ENCODE data around the gene TRUB2. TPM values are rescaled to one million over a fixed set of nuclear protein-coding genes. Genes with fewer than 3 reads are reported as not detected.
"Not testable (repeated sequence)": the region's sequence is repeated elsewhere in the genome, so short reads cannot be mapped to it uniquely, and the experiment has no call there.

TRUB2 gene
- total RNA-seq, 1 donor from 2014 or later = 41.4 TPM

DNA sequence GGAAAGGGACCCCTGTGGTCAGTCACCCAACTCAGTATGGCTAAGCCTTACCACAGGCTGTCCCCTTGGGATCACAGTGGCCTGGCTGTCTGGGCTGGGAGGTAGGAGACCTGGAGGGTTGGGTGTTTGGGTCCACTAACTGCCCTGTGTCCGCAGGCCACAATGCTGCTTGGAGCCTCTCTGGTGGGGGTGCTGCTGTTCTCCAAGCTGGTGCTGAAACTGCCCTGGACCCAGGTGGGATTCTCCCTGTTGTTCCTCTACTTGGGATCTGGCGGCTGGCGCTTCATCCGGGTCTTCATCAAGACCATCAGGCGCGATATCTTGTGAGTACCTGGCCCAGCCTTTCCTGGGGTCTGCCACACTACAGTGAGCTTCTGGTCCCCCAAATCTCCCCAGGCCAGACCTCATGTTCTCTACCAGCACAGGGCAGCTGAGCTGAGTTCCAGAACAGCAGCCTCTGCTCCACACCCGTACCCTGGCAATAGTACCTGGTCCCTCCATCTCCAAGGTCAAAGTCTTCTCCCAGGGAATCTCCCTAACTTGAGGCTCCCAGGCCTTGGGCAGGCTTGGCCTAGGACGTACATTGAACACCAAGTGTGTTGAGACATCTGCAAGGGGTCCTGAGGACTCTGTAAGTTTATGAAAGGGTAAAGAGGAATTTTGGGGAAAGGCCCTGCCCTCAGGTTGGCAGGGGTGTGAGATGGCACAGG, 20.9 kb upstream of the TRUB2 start:
- intact Hi-C loops (cut with micrococcal nuclease) = no loop called here
- DNase-seq = no peak
- no peak for ATAC-seq

DNA sequence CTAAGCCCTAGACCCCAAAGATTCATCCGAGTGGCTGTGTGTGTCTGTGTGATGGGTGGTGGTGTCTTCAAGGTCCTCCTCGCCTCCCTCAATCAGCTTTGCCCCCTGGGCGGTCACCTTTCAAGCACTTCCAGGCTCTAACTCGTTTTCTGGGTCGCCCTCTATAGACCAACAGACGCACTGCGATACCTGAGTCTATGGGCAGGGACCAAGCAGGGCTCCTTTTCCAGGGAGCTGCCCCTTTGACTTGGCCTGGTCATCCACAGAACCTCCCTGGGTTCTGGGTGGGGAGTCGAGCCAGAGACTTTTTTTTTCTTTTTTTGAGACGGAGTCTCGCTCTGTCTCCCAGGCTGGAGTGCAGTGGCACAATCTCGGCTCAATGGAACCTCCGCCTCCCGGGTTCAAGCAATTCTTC, 19.2 kb upstream of the TRUB2 start:
- DNase-seq = peak; percentile 54
- intact Hi-C loops (cut with micrococcal nuclease) = no loop called here
- ATAC-seq = peak; percentile 78

DNA sequence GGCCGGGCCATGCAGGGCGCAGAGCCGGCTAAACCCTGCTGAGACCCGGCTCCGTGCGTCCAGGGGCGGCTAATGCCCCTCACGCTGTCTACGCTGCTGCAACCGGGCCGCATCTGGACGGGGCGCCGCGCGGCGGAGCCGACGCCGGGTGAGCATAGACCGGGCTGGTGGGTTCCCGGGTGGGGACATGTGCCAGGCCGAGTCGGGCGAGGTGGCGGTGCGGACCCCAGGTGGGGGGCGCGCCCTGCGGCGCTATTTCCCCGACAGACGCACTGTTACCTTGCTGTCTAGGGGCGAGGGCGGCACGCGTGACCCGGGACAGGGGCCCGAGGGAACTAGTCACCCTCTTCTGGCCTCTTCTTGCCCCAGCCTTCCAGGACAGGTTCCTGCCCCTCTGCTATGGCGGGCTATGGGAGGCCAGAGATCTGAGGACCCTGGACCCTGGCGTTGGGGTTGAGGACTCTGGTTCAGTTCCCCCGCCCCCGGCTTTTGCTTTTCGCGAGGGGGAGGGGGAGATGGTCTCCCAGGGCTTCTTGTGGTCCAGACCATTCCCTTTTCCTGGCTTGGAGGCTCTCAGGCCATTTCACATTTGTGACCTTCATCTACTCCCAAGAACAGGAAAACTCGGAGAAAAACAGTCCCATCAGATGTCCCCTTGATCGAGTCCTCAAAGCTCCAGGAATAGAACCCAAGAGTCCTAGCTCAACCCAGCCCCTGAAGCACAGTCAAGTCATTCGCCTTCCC, 18.6 kb upstream of the TRUB2 start:
- DNase-seq (no peak), ATAC-seq (peak; percentile 23)
- intact Hi-C loops (cut with micrococcal nuclease) = no loop called here

DNA sequence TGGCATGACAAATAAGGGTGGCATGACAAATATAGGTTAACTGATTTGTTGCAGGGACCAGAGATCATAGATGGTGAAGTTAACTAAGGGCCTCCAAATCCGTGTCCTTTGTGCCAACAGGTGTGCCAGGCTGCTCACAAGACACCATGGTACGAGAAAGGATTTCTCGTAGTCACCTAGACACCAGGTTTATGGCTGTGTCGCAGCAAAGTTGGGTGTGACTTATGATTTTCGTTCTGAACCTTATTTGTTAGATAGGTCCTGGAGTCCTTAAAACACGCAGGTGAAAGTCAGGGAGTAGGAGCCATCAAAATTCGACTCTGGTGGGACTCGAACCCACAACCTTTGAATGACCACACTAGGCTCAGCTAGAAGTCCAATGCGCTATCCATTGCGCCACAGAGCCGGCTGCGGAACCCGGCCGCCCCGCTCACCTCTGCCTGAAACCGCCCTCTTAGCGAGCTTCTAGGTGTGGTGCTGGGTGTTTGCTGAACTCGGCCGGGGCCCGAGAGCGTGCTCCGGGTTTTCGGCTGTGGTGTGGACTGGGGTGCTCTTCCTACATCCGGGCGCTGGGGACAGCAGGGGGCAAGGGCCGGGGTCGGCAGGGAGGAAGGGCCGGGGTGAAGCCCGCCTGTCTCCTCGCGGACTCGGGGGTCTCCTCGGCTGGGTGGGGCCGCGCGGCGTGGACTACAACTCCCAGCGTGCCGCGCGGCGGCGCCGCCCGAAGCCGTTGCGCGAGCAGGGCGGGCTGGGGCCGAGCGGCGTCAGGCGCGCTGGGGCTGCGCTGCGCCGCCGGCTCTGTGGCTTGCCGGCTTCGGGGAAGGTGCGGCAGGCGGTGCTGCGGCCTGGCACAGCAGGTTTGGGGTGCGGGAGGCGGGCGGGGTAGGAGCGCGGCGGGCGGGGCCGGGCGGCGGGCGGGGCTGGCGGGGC, 17.8 kb upstream of the TRUB2 start, which contains the start of gene SLC27A4:
Gene SLC27A4, plus strand, starts transcription at position 767 of the 930 bp plus-strand sequence. CDS start 2,606 bp downstream, outside the sequence.
- intact Hi-C loops (cut with micrococcal nuclease) = no loop called here
- ATAC-seq (peak; percentile 92), DNase-seq (peak; percentile 88)

DNA sequence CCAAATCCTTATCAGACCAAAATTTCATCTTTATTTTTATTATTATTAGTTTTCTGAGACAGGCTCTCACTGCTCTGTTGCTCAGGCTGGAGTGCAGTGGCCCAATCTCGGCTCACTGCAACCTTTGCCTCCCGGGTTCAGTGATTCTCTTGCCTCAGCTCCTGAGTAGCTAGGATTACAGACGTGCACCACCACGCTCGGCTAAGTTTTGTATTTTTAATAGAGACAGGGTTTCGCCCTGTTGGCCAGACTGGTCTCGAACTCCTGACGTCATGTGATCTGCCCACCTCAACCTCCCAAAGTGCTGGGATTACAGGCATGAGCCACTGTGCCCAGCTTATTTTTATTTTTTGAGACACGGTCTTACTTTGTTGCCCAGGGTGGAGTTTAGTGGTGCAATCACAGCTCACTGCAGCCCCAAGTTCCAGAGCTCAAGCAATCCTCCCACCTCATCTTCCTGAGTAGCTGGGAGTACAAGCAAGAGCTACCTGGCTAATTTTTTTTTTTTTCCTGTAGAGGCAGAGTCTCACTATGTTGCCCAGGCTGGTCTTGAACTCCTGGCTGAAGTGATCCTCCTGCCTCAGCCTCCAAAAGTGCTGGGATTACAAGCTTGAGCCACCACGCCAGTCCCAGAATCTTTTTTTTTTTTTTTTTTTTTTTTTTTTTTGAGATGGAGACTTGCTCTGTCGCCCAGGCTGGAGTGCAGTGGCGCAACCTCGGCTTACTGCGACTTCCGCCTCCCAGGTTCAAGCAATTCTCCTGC, 16.8 kb upstream of the TRUB2 start:
- ATAC-seq; DNase-seq; intact Hi-C loops (cut with micrococcal nuclease): not testable (repeated sequence)

DNA sequence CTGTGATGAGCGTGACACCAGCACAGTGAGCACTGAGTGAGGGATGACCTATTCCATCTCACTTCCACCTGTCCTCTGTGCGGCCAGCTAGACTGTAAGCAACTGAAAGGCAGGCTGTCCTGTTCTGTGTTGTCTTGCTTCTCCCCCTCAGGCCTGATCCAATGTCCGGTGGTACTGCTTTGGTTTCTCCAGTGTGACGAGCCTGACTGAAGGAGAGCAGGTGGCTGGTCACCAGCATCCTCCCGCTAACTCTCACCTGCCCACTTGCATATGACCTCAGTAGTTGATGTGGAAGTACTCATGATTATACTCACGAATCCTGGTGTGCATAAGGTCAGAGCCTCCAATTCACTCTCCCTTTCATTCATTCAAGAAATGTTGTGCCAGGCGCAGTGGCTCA, 15.7 kb upstream of the TRUB2 start:
- intact Hi-C loops (cut with micrococcal nuclease) = no loop called here
- DNase-seq (no peak), ATAC-seq (no peak)

DNA sequence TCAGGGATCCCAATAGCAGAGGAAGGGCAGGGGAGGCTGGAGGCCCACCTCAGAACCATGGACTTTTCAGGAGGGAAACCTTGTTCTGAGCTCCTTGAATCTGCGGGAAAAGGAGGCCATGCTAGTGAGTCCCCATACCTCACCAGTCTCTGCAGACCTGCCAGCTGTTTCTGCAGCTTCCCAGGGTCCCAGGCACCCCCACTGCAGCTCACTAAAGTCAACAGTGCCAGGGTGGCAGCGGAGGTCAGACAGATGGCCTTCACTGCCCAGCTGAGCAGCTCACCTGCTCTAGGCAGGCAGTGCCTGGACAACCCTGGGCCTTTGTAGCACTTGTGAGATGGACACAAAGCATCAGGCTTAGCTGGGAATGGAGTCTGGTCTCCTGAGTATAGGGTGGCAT, 13.7 kb upstream of the TRUB2 start:
- ATAC-seq (no peak), DNase-seq (no peak)
- intact Hi-C loops (cut with micrococcal nuclease) = no loop called here

DNA sequence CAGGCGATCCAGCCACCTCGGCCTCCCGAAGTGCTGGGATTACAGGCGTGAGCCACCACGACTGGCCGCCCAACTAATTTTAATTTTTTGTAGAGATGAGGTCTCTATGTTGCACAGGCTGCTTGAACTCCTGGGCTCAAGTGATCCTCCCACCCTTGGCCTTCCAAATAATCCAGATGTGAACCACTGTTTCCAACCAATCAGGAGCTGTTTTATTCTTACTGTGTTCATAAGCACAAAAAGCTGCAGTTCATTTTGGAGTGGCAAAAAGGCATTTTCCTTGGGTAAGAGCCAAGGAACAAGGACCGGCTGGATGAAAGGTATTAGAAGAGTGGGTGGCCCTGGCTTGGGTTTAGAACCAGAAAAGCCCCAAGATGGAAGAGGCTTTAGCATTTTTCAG, 12.9 kb upstream of the TRUB2 start:
- no peak for ATAC-seq
- intact Hi-C loops (cut with micrococcal nuclease) = no loop called here
- DNase-seq = no peak

DNA sequence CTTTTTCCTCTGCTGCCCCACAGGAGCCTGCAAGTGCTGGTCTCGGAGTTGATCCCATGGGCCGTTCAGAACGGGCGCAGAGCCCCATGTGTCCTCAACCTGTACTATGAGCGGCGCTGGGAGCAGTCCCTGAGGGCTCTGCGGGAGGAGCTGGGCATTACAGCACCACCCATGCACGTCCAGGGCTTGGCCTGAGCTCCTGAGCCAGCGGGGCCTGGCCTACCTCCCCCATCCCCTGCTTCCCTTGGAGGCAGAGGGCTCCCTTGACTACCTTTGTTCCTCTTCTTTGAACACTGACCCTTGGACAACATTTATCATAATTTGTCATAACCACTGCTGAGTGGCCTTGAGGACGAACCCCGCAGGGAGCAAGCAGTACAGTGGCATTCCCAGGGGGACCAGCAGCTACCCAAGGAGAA, 11.2 kb upstream of the TRUB2 start:
- ATAC-seq = no peak
- no peak for DNase-seq
- intact Hi-C loops (cut with micrococcal nuclease) = no loop called here

DNA sequence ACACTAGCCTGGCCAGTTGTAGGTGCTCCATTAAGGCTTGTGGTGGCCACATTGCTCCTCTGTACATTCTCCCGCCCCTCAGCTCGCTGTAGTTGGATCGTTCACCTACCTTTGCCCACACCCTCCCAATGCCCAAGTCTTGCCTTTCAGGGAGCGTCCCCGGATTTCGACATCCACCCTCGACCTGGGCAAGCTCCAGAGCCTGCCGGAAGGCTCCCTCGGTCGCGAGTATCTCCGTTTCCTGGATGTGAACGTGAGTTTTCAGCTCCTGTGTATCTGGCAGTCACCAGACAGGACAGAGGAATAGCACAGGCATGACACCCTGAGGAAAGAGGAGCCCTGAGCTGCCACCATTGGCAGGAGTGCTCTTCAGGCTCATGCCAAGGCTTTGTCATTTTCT, 3.4 kb upstream of the TRUB2 start:
- ATAC-seq (no peak), DNase-seq (no peak)
- intact Hi-C loops (cut with micrococcal nuclease) = no loop called here

DNA sequence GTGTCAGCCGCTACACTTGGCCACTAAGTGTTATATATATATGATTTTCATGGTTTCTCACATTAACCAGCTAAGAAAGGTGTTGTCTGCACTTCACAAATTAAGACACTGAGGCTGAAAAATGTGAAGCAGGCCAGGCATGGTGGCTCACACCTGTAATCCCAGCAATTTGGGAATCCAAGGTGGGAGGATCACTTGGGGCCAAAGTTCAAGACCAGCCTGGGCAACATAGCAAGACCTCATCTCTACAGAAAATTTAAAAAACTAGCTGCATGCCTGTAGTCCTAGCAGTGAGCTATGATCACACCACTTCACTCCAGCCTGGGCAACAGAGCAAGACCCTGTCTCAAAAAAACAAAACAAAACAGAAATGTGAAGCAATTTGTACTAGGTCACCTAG, 2.2 kb upstream of the TRUB2 start:
- DNase-seq (no peak), ATAC-seq (no peak)
- intact Hi-C loops (cut with micrococcal nuclease) = no loop called here

DNA sequence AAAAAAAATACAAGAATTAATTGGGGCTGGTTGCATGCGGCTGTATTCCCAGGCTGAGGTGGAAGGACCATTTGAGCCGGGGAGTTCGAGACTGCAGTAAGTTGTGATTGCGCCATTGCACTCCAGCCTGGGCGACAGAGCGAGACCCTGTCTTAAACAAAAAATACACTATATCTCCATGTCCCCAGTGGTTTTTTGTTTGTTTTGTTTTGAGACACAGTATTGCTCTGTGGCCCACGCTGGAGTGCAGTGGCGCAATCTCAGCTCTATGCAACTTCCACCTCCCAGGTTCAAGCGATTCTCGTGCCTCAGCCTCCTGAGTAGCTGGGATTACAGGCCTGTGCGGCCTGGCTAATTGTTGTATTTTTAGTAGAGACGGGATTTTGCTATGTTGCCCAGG, 1.5 kb upstream of the TRUB2 start:
- DNase-seq = no peak
- no peak for ATAC-seq
- intact Hi-C loops (cut with micrococcal nuclease) = no loop called here

DNA sequence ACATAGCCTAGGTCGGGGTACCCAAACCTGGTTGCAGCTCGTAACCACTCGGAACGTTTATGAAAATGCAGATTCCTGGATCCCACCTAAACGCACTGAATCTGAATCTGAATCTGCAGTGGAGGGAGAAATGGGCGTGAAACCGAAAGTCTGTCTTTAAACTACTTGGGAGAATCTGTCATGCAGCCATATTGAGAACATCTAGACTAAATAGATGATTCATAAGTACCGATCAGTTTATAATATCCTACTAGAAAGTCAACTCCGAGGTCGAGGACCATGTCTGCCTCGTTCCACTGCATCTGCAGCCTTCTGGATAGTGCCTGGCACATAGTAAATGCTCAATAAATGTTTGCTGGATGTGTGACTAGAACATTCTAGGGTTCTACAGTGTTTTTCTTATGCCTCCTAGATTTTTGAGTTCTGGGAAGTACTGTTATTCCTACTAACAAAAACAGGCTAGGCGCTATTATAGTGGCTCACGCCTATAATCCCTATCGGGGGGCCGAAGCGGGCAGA, 1.0 kb upstream of the TRUB2 start:
- no peak for ATAC-seq
- intact Hi-C loops (cut with micrococcal nuclease) = no loop called here

DNA sequence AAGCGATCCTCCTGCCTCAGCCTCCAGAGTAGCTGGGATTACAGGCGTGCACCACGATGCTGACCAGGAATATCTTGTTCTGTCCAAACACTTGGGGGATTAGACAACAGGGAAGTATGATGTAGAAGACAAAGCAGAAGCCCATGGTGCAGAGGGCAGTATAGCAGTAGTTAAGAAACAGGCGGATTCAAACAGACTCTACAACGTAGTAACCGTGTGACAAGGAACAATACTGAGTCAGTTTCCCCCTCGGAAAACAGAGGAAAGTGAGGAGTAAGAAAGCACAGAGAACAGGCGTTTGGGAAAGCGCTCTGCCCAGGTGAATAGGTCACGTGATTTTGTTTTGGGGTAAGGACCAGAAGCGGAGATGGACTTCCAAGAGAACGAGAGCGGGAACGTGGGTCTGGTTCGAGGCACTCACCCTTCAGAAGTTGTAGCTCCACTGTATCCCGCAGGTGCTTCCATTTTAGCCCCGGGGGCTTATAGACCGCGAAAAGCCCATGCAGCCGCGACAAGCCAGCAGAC, 306 bp downstream of the TRUB2 start:
- ATAC-seq = no peak
- intact Hi-C loops (cut with micrococcal nuclease) = no loop called here
- DNase-seq = no peak

More for the DNA sequence above, 1.0 kb upstream of the TRUB2 start:
- DNase-seq = no peak

DNA sequence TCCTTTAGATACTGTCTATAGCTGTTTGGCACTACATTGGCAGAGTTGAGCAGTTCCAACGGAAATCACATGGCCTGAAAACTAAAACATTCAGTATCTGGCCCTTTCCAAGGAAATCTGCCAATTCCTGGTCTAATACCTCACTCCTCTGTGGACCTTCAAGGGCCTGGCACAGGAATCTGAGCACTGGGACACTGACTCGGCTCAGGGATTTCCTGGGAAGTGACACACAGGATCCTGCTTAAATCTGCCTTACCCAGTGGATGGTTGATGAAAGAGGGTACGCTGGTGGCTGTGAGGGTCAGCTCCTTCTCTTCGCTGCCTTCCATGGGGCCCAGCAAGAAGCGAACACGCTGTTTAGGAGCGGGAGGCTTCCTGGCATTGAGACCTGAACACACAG, 904 bp downstream of the TRUB2 start:
- DNase-seq (no peak), ATAC-seq (no peak)
- intact Hi-C loops (cut with micrococcal nuclease) = no loop called here

DNA sequence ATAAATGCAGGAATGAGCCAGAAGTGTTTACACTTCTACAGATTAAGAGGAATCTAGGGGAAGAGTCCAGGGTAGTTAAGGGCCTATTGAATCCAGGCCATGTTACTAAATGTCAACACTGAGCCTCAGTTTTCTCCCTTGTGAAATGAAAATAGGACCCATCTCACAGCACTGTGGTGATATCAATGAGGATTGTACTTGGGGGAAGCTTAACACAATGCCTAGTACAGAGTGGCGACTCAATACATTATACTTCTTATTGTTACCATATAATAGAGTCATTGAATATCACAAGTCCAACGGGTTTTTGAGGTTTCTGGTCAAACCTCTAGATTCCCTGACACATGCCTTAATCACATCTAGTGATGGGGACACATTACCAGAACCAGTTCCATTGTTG, 4.6 kb downstream of the TRUB2 start:
- no peak for ATAC-seq
- no peak for DNase-seq
- intact Hi-C loops (cut with micrococcal nuclease) = no loop called here

DNA sequence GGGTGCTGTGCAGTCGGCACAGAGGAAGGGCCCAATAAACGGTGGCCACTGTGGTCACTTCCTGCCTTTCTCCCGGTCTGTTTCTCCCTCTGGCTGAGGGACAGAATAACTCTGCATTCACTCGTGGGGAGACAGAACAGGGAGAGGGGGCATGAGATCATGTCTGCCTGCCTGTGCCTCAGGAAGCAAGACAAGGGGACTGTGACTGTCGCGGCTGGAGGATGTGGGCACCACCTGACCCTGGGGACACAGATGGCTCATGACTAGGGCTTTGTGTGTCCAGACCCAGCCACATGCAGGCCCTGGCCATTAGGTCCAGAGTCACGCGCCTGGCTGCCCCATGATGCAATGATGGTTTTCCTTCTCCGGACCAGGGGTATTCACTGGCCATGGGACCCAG, 5.8 kb downstream of the TRUB2 start:
- ATAC-seq (no peak), DNase-seq (no peak)
- intact Hi-C loops (cut with micrococcal nuclease) = no loop called here

DNA sequence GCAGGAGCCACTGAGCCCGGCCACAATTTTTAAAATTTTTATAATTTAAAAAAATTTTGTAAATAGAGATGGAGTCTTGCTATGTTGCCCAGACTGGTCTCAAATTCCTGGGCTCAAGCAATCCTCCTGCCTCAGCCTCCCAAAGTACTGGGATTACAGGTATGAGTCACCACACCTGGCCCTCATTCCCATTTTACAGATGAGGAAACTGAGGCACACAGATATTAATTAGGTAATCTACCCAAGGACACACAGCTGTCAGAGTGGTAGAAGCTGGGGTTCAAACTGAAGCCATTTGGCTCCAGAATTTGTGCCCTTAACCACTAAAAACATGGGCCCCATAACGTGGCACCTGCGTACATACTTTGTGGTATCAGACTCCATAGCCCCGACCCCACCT, 7.5 kb downstream of the TRUB2 start:
- intact Hi-C loops (cut with micrococcal nuclease) = no loop called here
- ATAC-seq (no peak), DNase-seq (no peak)

DNA sequence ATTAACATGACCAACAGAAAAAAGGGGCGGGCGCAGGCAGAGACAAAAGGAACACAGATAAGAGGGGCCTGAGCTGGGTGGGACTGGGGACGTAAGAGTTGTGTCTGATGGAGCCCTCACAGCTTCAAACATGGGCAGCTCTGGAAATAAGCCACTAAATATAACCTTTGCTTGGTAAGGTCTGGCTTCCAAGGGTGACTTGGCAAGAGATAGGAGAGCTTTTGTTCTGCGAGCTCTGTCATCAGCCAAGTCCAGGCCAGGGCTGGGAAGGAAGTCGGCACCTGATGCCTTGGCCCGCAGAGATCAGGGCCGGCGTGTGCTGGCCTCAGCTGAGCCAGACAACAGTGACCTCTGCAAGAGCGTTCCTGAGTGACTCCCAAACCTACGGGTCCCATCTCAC, 11.8 kb downstream of the TRUB2 start:
- DNase-seq (peak; percentile 72), ATAC-seq (peak; percentile 94)
- intact Hi-C loops (cut with micrococcal nuclease) = no loop called here

Measured in left ventricle myocardium superior (tissue), 1 donor.